Esophagus muscularis mucosa (tissue), 3 donors: ENCODE results near the gene TMEM150B.

Experiments used
- CTCF ChIP-seq, 3 experiments: fragments of 200-600 bp in 2 of 3; fragments of 450-650 bp in 1 of 3; sonication (generic) in 2 of 3; IDR thresholded peaks; one replicate each; pipeline ENCODE4 v1.5.1; 2017 to 2019; ENCODE audit warnings: antibody characterized with exemption in 3 of 3, mild to moderate bottlenecking in 2 of 3, moderate library complexity in 1 of 3
- POLR2A ChIP-seq: fragments of 450-650 bp; IDR thresholded peaks from one replicate; pipeline ENCODE4 v1.6.1; 2017; ENCODE audit warnings: antibody characterized with exemption, moderate library complexity, mild to moderate bottlenecking, low read depth
- POLR2AphosphoS5 ChIP-seq, 2 donors: sonication (generic); formaldehyde crosslinking; IDR thresholded peaks; one replicate each; pipeline ENCODE4 v1.6.1; 2017; ENCODE audit warnings: antibody characterized with exemption in 2 of 2

- no peak for TF ChIP-seq POLR2AphosphoS5 (IDR thresholded peaks at IDR 0.05)
- no peak for TF ChIP-seq POLR2A
- TF ChIP-seq CTCF (IDR thresholded peaks at IDR 0.05): no peak
Measured at GRCh38 chr19:55269299-55269698, 55.8 kb downstream of the TMEM150B start.
